Prostate gland (tissue), 2 donors: ENCODE measurements around the gene TTC31.

Source experiments
- POLR2A ChIP-seq: fragments of 450-650 bp; IDR thresholded peaks from one replicate; pipeline ENCODE4 v1.6.1; 2016; ENCODE audit warnings: antibody characterized with exemption, mild to moderate bottlenecking
- TF ChIP-seq, protein P1 (sequence below), 4 experiments: fragments of 200-600 bp in 2 of 4; fragments of 450-650 bp in 2 of 4; sonication (generic) in 2 of 4; IDR thresholded peaks; 1 replicate in 3 of 4; 2 replicates in 1 of 4; pipeline ENCODE4 v1.5.1; 2016 to 2019; ENCODE audit warnings: antibody characterized with exemption in 4 of 4, mild to moderate bottlenecking in 2 of 4, moderate library complexity in 2 of 4

DNA sequence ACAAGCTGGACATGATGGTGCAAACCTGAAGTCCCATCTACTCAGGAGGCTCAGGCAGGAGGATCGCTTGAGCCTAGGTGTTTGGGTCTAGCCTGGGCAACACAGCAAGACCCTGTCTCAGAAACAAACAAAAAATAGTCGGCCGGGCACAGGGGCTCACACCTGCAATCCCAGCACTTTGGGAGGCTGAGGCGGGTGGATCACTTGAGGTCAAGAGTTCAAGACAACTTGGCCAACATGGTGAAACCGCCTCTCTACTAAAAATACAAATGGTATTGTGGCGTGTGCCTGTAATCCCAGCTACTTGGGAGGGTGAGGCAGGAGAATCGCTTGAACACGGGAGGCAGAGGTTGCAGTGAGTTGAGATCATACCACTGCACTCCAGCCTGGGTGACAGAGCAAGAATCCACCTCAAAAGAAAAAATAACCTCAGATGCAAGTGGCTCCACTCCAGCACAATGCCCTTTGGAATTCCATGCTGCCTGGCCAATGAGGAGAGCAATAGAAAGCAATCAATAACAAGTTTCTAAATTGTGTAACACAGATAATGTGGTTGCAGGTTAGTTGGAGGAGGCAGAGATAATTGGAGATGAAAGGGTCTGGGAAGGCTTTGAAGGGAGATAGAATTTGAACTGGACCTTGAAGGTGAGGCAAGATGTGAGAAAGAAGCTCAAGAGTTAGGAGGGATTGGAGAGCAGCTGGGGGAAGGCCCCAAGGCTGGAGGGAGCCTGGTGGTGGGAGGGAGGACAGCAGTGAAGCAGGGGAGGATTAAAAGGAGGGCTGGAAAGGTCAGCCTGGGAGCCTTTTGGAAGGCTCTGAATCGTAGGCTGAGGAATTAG is 6.0 kb downstream of the TTC31 start:
- TF ChIP-seq POLR2A = no peak
- TF ChIP-seq, protein P1, sequence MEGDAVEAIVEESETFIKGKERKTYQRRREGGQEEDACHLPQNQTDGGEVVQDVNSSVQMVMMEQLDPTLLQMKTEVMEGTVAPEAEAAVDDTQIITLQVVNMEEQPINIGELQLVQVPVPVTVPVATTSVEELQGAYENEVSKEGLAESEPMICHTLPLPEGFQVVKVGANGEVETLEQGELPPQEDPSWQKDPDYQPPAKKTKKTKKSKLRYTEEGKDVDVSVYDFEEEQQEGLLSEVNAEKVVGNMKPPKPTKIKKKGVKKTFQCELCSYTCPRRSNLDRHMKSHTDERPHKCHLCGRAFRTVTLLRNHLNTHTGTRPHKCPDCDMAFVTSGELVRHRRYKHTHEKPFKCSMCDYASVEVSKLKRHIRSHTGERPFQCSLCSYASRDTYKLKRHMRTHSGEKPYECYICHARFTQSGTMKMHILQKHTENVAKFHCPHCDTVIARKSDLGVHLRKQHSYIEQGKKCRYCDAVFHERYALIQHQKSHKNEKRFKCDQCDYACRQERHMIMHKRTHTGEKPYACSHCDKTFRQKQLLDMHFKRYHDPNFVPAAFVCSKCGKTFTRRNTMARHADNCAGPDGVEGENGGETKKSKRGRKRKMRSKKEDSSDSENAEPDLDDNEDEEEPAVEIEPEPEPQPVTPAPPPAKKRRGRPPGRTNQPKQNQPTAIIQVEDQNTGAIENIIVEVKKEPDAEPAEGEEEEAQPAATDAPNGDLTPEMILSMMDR (IDR thresholded peaks at IDR 0.05) = no peak
